ENCODE data around the gene BPIFB1.

The BPIFB1 gene

GRCh38 chr20:33273117-33273851 lies 9.7 kb upstream of the BPIFB1 start:
- DNase-seq: no peak

- DNase-seq: no peak
These were observed 7.8 kb upstream of the BPIFB1 start for GRCh38 chr20:33275215-33275614.

GRCh38 chr20:33275871-33276270 lies 7.1 kb upstream of the BPIFB1 start:
- DNase-seq: no peak

- no peak for DNase-seq
These were observed 6.5 kb upstream of the BPIFB1 start for GRCh38 chr20:33276303-33277113.

GRCh38 chr20:33277471-33278441 lies 5.3 kb upstream of the BPIFB1 start:
- DNase-seq: no peak

GRCh38 chr20:33278700-33279099 lies 4.3 kb upstream of the BPIFB1 start:
- DNase-seq: no peak

GRCh38 chr20:33279261-33279910 lies 3.6 kb upstream of the BPIFB1 start:
- DNase-seq: no peak

- no peak for DNase-seq
These were observed 2.9 kb upstream of the BPIFB1 start for GRCh38 chr20:33280000-33280680.

GRCh38 chr20:33280775-33281174 lies 2.2 kb upstream of the BPIFB1 start:
- no peak for DNase-seq

GRCh38 chr20:33281550-33282146 lies 1.4 kb upstream of the BPIFB1 start:
- DNase-seq: no peak

GRCh38 chr20:33282196-33282934 lies 649 bp upstream of the BPIFB1 start:
- DNase-seq: no peak

- no peak for DNase-seq
These were observed 1.3 kb downstream of the BPIFB1 start for GRCh38 chr20:33284284-33284683.

GRCh38 chr20:33284937-33285336 lies 1.9 kb downstream of the BPIFB1 start:
- DNase-seq: no peak

- no peak for DNase-seq
These were observed 3.0 kb downstream of the BPIFB1 start for GRCh38 chr20:33285861-33286495.

- no peak for DNase-seq
These were observed 4.9 kb downstream of the BPIFB1 start for GRCh38 chr20:33287884-33288283.

- no peak for DNase-seq
These were observed 7.8 kb downstream of the BPIFB1 start for GRCh38 chr20:33290852-33291251.

GRCh38 chr20:33291416-33291815 lies 8.4 kb downstream of the BPIFB1 start:
- DNase-seq: no peak

GRCh38 chr20:33291830-33292355 lies 8.9 kb downstream of the BPIFB1 start:
- DNase-seq: peak; percentile 52

GRCh38 chr20:33296206-33296605 lies 13.2 kb downstream of the BPIFB1 start:
- DNase-seq: no peak

- no peak for DNase-seq
These were observed 15.4 kb downstream of the BPIFB1 start for GRCh38 chr20:33298391-33298790.
